Thyroid gland (tissue), 4 donors: ENCODE measurements around the gene SLMAP.
"Not testable (repeated sequence)": the region's sequence is repeated elsewhere in the genome, so short reads cannot be mapped to it uniquely, and the experiment has no call there.

Experiments
- POLR2A ChIP-seq, 2 donors: fragments of 450-650 bp; IDR thresholded peaks; one replicate each; pipeline ENCODE4 v1.6.1; 2017; ENCODE audit warnings: antibody characterized with exemption in 2 of 2, mild to moderate bottlenecking in 2 of 2, moderate library complexity in 1 of 2
- TF ChIP-seq, protein P1 (sequence below), 6 experiments: fragments of 200-600 bp in 3 of 6; fragments of 450-650 bp in 3 of 6; sonication (generic) in 3 of 6; IDR thresholded peaks; one replicate each; pipeline ENCODE4 v1.5.1; 2016 to 2019; ENCODE audit warnings: antibody characterized with exemption in 6 of 6, mild to moderate bottlenecking in 2 of 6, inconsistent platforms in 1 of 6, moderate library complexity in 1 of 6

DNA sequence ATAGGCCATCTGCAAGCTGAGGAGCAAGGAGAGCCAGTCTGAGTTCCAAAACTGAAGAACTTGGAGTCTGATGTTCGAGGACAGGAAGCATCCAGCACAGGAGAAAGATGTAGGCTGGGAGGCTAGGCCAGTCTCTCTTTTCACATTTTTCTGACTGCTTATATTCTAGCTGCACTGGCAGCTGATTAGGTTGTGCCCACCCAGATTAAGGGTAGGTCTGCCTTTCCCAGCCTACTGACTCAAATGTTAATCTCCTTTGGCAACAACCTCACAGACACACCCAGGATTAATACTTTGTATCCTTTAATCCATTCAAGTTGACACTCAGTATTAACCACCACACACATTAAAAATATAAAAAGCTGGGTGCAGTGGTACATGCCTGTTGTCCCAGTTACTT lies 113.0 kb downstream of the SLMAP start:
- TF ChIP-seq, protein P1, sequence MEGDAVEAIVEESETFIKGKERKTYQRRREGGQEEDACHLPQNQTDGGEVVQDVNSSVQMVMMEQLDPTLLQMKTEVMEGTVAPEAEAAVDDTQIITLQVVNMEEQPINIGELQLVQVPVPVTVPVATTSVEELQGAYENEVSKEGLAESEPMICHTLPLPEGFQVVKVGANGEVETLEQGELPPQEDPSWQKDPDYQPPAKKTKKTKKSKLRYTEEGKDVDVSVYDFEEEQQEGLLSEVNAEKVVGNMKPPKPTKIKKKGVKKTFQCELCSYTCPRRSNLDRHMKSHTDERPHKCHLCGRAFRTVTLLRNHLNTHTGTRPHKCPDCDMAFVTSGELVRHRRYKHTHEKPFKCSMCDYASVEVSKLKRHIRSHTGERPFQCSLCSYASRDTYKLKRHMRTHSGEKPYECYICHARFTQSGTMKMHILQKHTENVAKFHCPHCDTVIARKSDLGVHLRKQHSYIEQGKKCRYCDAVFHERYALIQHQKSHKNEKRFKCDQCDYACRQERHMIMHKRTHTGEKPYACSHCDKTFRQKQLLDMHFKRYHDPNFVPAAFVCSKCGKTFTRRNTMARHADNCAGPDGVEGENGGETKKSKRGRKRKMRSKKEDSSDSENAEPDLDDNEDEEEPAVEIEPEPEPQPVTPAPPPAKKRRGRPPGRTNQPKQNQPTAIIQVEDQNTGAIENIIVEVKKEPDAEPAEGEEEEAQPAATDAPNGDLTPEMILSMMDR (IDR thresholded peaks at IDR 0.05) = not testable (repeated sequence)
- TF ChIP-seq POLR2A (IDR thresholded peaks at IDR 0.05) = not testable (repeated sequence)
